IMR-90 (cell line): ENCODE results near the gene SNTG2. TPM values are rescaled to one million over a fixed set of nuclear protein-coding genes. Genes with fewer than 3 reads are reported as not detected.

Source experiments
- ATAC-seq: fragments of 200-7000 bp; cut with Tn5 transposase; 2 replicates; pipeline ENCODE4 v1.9.1; 2020; ENCODE audit warnings: low read depth, mild to moderate bottlenecking, moderate library complexity
- BruUV-seq: library from RNA; stranded (reverse); fragments of 400-500 nt; replicated peaks from 2 replicates; lab custom pipeline; 2021; lab: Mats Ljungman, UMichigan
- CTCF ChIA-PET: fragments of 300-600 bp; formaldehyde crosslinking; extraction: SDS; loops from one replicate; lab custom pipeline; 2021; ENCODE audit warnings: antibody characterized with exemption; lab: Yijun Ruan, JAX
- POLR2A ChIA-PET: fragments of 300-600 bp; sonication (Branson Sonifier 250); formaldehyde crosslinking; loops from one replicate; lab custom pipeline; 2022; ENCODE audit warnings: antibody characterized with exemption; ENCODE audit not compliant: unreplicated experiment; lab: Charles Lee
- DNase-seq: peaks from one replicate; pipeline ENCODE4 v3.0.0; 2013
- H2AFZ ChIP-seq: replicated peaks from 2 replicates; pipeline ENCODE3; 2013; ENCODE audit warnings: low read length, mild to moderate bottlenecking; ENCODE audit not compliant: poor library complexity
- H2AK5ac ChIP-seq: 2 replicates; pipeline ENCODE4 v1.6.1; 2013; ENCODE audit warnings: low read depth, low read length, inconsistent platforms
- H2AK9ac ChIP-seq: replicated peaks from 2 replicates; pipeline ENCODE3; 2013; ENCODE audit warnings: mild to moderate bottlenecking, low read depth, low read length, moderate library complexity; ENCODE audit not compliant: poor library complexity
- H2BK120ac ChIP-seq: 2 replicates; pipeline ENCODE4 v1.6.1; 2013; ENCODE audit warnings: low read depth, low read length, inconsistent platforms
- H2BK15ac ChIP-seq: 3 replicates; pipeline ENCODE4 v1.6.1; 2013; ENCODE audit warnings: low read depth, low read length, inconsistent platforms
- H2BK20ac ChIP-seq: 2 replicates; pipeline ENCODE4 v1.6.1; 2013; ENCODE audit warnings: low read depth, mild to moderate bottlenecking, inconsistent platforms, low read length, moderate library complexity
- H2BK5ac ChIP-seq: 2 replicates; pipeline ENCODE4 v1.6.1; 2013; ENCODE audit warnings: mild to moderate bottlenecking, low read depth, low read length, inconsistent platforms; ENCODE audit not compliant: poor library complexity, severe bottlenecking
- H3K14ac ChIP-seq: replicated peaks from 2 replicates; pipeline ENCODE4 v1.6.1; 2013; ENCODE audit warnings: low read depth, low read length, inconsistent platforms
- H3K18ac ChIP-seq: 2 replicates; pipeline ENCODE4 v1.6.1; 2013; ENCODE audit warnings: low read depth, low read length, control low read depth
- H3K23ac ChIP-seq: 2 replicates; pipeline ENCODE4 v1.6.1; 2013; ENCODE audit warnings: low read depth, low read length, inconsistent platforms
- H3K27ac ChIP-seq: 2 replicates; pipeline ENCODE4 v1.5.1; 2013; ENCODE audit warnings: mild to moderate bottlenecking, control low read depth, low read length; ENCODE audit not compliant: insufficient read depth
- H3K27me3 ChIP-seq: 2 replicates; pipeline ENCODE4 v1.6.1; 2013; ENCODE audit warnings: low read length; ENCODE audit not compliant: control insufficient read depth, insufficient read depth
- H3K36me3 ChIP-seq: 2 replicates; pipeline ENCODE4 v1.6.1; 2013; ENCODE audit warnings: low read length, mixed read lengths; ENCODE audit not compliant: control insufficient read depth, insufficient read depth
- H3K4ac ChIP-seq: 2 replicates; pipeline ENCODE4 v1.6.1; 2013; ENCODE audit warnings: low read depth, low read length, inconsistent platforms
- H3K4me1 ChIP-seq: 2 replicates; pipeline ENCODE4 v1.6.1; 2013; ENCODE audit warnings: low read length, mixed read lengths; ENCODE audit not compliant: control insufficient read depth, insufficient read depth
- H3K4me2 ChIP-seq: 2 replicates; pipeline ENCODE4 v1.6.1; 2013; ENCODE audit warnings: low read depth, mild to moderate bottlenecking, control low read depth, low read length, moderate library complexity
- H3K4me3 ChIP-seq: 2 replicates; pipeline ENCODE4 v1.5.1; 2013; ENCODE audit warnings: low read depth, mild to moderate bottlenecking, control low read depth, low read length, moderate library complexity; ENCODE audit not compliant: insufficient read depth
- H3K56ac ChIP-seq: 2 replicates; pipeline ENCODE4 v1.6.1; 2013; ENCODE audit warnings: low read length, inconsistent platforms; ENCODE audit not compliant: insufficient read depth; ENCODE audit errors: extremely low read depth
- H3K79me1 ChIP-seq, 2 experiments: 2 replicates each; pipeline ENCODE4 v1.6.1; 2013; ENCODE audit warnings: low read length in 2 of 2, inconsistent platforms in 1 of 2, low read depth in 1 of 2
- H3K9ac ChIP-seq: 2 replicates; pipeline ENCODE4 v1.6.1; 2013; ENCODE audit warnings: low read depth, low read length, control low read depth
- H3K9me1 ChIP-seq: 2 replicates; pipeline ENCODE4 v1.6.1; 2013; ENCODE audit warnings: low read length, inconsistent platforms; ENCODE audit not compliant: insufficient read depth
- H3K9me3 ChIP-seq: 2 replicates; pipeline ENCODE4 v1.6.1; 2013; ENCODE audit warnings: low read length; ENCODE audit not compliant: control insufficient read depth, insufficient read depth
- H4K20me1 ChIP-seq: 2 replicates; pipeline ENCODE4 v1.6.1; 2013; ENCODE audit warnings: low read length, inconsistent platforms; ENCODE audit not compliant: insufficient read depth
- H4K5ac ChIP-seq: 2 replicates; pipeline ENCODE4 v1.6.1; 2013; ENCODE audit warnings: mild to moderate bottlenecking, low read depth, low read length, control low read depth
- H4K8ac ChIP-seq, 2 experiments: 2 replicates each; pipeline ENCODE4 v1.6.1; 2013; ENCODE audit warnings: low read depth in 2 of 2, low read length in 2 of 2, control low read depth in 1 of 2, inconsistent platforms in 1 of 2
- H4K91ac ChIP-seq: 2 replicates; pipeline ENCODE4 v1.6.1; 2013; ENCODE audit warnings: low read depth, low read length, inconsistent platforms; ENCODE audit not compliant: insufficient read depth
- BHLHE40 ChIP-seq: fragments of 150-350 bp; IDR thresholded peaks from 2 replicates; pipeline ENCODE4 v1.6.1; 2016; ENCODE audit warnings: mild to moderate bottlenecking, low read depth, low read length
- CHD1 ChIP-seq: IDR thresholded peaks from 2 replicates; pipeline ENCODE4 v1.6.1; 2012; ENCODE audit warnings: low read depth, low read length, improper control_type of control experiment
- FOS ChIP-seq: fragments of 150-350 bp; IDR thresholded peaks from 2 replicates; pipeline ENCODE4 v1.6.1; 2016; ENCODE audit warnings: low read depth, low read length
- MAZ ChIP-seq: IDR thresholded peaks from 2 replicates; pipeline ENCODE4 v1.6.1; 2012; ENCODE audit warnings: low read depth, mild to moderate bottlenecking, low read length, improper control_type of control experiment, moderate library complexity, borderline replicate concordance
- MXI1 ChIP-seq: IDR thresholded peaks from 2 replicates; pipeline ENCODE4 v1.6.1; 2012; ENCODE audit warnings: low read depth, mild to moderate bottlenecking, low read length, moderate library complexity, borderline replicate concordance
- NFE2L2 ChIP-seq: fragments of 150-350 bp; IDR thresholded peaks from 2 replicates; pipeline ENCODE4 v1.6.1; 2016; ENCODE audit warnings: low read depth, mild to moderate bottlenecking, low read length
- POLR2A ChIP-seq: IDR thresholded peaks from 2 replicates; pipeline ENCODE4 v1.6.1; 2012; ENCODE audit warnings: mild to moderate bottlenecking, low read depth, low read length
- RAD21 ChIP-seq: IDR thresholded peaks from 2 replicates; pipeline ENCODE4 v1.6.1; 2012; ENCODE audit warnings: low read length, improper control_type of control experiment
- RFX5 ChIP-seq: IDR thresholded peaks from 2 replicates; pipeline ENCODE4 v1.8.0; 2012; ENCODE audit warnings: low read depth, mild to moderate bottlenecking, low read length, moderate library complexity
- SMC3 ChIP-seq: fragments of 150-350 bp; IDR thresholded peaks from 2 replicates; pipeline ENCODE4 v1.6.1; 2016; ENCODE audit warnings: low read depth, mild to moderate bottlenecking, antibody characterized with exemption, low read length, moderate library complexity
- USF2 ChIP-seq: fragments of 150-350 bp; IDR thresholded peaks from 2 replicates; pipeline ENCODE4 v1.6.1; 2017; ENCODE audit warnings: mild to moderate bottlenecking, antibody characterized with exemption, low read length, low read depth
- WGBS, 2 experiments: methylation state at CpG; one replicate each; pipeline versions ENCODE4 v1.1.5 to v1.1.7; 2013; ENCODE audit warnings: missing lambda C conversion rate in 2 of 2; ENCODE audit not compliant: insufficient read length in 1 of 2; ENCODE audit errors: extremely low coverage in 2 of 2; 5-methylcytosine and 5-hydroxymethylcytosine counted together
- dilution Hi-C: fragments of 300-500 bp; cut with HindIII; formaldehyde crosslinking; loops from one replicate; pipeline ENCODE4 v1.14.3; 2018; ENCODE audit warnings: low sequenced_read_pairs; ENCODE audit not compliant: unreplicated experiment
- in situ Hi-C: fragments of 300-500 bp; cut with MboI; formaldehyde crosslinking; loops from 3 replicates; pipeline ENCODE4 v1.14.3; 2019; ENCODE audit warnings: low sequenced_read_pairs, inconsistent platforms, mixed read lengths
- intact Hi-C: fragments of 100-400 bp; cut with micrococcal nuclease; formaldehyde crosslinking; loops from 2 replicates; pipeline ENCODE4 v1.10.0; 2022
- polyA plus RNA-seq, 3 experiments: library from polyadenylated mRNA; depleted of rRNA; stranded (reverse); fragments of >200 nt; gene quantifications; 2 replicates each; pipeline ENCODE4 v1.2.3, GENCODE V29; 2012; ENCODE audit warnings: low replicate concordance in 1 of 3
- total RNA-seq: library from RNA; depleted of rRNA; stranded (reverse); fragments of >200 nt; gene quantifications from 2 replicates; pipeline ENCODE4 v1.2.3, GENCODE V29; 2012
- TF ChIP-seq, protein P1 (sequence below): conservative IDR thresholded peaks from 2 replicates; pipeline ENCODE4 v1.5.1; 2012; ENCODE audit warnings: mild to moderate bottlenecking, low read depth, low read length, improper control_type of control experiment
- TF ChIP-seq, protein P2 (sequence below): fragments of 150-350 bp; IDR thresholded peaks from 2 replicates; pipeline ENCODE4 v1.6.1; 2016; ENCODE audit warnings: low read depth, mild to moderate bottlenecking, low read length, moderate library complexity, borderline replicate concordance

SNTG2 gene
- total and polyA plus RNA-seq, 2 of the 4 experiments (the other 2 are of a cell fraction) = under 0.01 to 0.17 TPM

DNA sequence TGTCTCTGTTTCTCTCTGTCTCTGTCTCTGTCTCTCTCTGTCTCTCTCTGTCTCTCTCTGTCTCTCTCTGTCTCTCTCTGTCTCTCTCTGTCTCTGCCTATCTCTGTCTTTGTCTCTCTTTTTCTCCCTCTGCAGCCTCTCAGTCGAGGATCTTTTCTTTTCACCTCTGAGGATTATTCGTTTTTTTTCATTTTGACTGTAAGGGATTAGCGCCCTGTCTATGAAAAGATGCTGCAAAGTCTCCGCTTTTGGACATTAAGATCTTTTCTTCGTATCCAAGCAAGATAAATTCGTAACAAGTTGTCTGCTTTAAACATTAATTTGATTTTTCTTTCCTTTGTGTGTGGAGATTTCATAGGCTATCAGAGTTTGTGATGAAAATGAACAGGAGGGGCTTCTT, 271.4 kb downstream of the SNTG2 start:
- CTCF ChIA-PET = no interaction called here
- Histone ChIP-seq H3K23ac (no peak overlapping the region), H2BK20ac (no peak overlapping the region), H4K5ac (no peak overlapping the region), H2AK5ac (no peak overlapping the region), H3K18ac (no peak overlapping the region), H4K20me1 (no peaks in the 10 kb centered on the region), H3K4me1 (no peaks in the 10 kb centered on the region), H4K8ac (no peak overlapping the region), H3K4me2 (no peak overlapping the region), H3K36me3 (no peaks in the 10 kb centered on the region), H4K91ac (no peak overlapping the region), H3K9me1 (no peaks in the 10 kb centered on the region), H3K27ac (no peak overlapping the region), H3K9ac (no peak overlapping the region), H2AFZ (no peak overlapping the region), H2AK9ac (no peak overlapping the region), H2BK15ac (no peak overlapping the region), H3K56ac (no peak overlapping the region), H3K79me1 (no peaks in the 10 kb centered on the region), H3K27me3 (no peaks in the 10 kb centered on the region), H3K14ac (no peak overlapping the region), H2BK120ac (no peak overlapping the region), H2BK5ac (no peak overlapping the region), H3K4ac (no peak overlapping the region), H3K4me3 (no peak overlapping the region), H3K9me3 (peaks cover 39% of the 10 kb centered on the region)
- no peak for DNase-seq
- POLR2A ChIA-PET = no interaction called here
- dilution Hi-C loops (no loop called here), in situ Hi-C loops (no loop called here), intact Hi-C loops (loop anchor here (5.0 kb wide), 1 partner anchor 605 kb away; no protein-coding TSS in a partner anchor)
- TF ChIP-seq NFE2L2 = no peak
- TF ChIP-seq CHD1 = no peak
- TF ChIP-seq, protein P1, sequence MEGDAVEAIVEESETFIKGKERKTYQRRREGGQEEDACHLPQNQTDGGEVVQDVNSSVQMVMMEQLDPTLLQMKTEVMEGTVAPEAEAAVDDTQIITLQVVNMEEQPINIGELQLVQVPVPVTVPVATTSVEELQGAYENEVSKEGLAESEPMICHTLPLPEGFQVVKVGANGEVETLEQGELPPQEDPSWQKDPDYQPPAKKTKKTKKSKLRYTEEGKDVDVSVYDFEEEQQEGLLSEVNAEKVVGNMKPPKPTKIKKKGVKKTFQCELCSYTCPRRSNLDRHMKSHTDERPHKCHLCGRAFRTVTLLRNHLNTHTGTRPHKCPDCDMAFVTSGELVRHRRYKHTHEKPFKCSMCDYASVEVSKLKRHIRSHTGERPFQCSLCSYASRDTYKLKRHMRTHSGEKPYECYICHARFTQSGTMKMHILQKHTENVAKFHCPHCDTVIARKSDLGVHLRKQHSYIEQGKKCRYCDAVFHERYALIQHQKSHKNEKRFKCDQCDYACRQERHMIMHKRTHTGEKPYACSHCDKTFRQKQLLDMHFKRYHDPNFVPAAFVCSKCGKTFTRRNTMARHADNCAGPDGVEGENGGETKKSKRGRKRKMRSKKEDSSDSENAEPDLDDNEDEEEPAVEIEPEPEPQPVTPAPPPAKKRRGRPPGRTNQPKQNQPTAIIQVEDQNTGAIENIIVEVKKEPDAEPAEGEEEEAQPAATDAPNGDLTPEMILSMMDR = no peak
- no peak for TF ChIP-seq USF2
- no peak for TF ChIP-seq MXI1
- TF ChIP-seq SMC3 = no peak
- no peak for TF ChIP-seq RFX5
- no peak for TF ChIP-seq FOS
- no peak for TF ChIP-seq MAZ
- TF ChIP-seq, protein P2, sequence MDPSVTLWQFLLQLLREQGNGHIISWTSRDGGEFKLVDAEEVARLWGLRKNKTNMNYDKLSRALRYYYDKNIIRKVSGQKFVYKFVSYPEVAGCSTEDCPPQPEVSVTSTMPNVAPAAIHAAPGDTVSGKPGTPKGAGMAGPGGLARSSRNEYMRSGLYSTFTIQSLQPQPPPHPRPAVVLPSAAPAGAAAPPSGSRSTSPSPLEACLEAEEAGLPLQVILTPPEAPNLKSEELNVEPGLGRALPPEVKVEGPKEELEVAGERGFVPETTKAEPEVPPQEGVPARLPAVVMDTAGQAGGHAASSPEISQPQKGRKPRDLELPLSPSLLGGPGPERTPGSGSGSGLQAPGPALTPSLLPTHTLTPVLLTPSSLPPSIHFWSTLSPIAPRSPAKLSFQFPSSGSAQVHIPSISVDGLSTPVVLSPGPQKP = no peak
- no peak for TF ChIP-seq POLR2A
- no peak for TF ChIP-seq BHLHE40
- TF ChIP-seq RAD21 = no peak
- ATAC-seq = no peak
- WGBS, 2 experiments = 61% methylated on average over 3 of the region's 6 CpGs; no CpG with 5 or more reads in 1 of the 2 experiments
- BruUV-seq = no TSS peak
